Suprapubic skin (tissue), 4 donors: ENCODE results near the gene LRRC28. TPM values are rescaled to one million over a fixed set of nuclear protein-coding genes. Genes with fewer than 3 reads are reported as not detected.

Source experiments
- DNase-seq, 2 donors: peaks; one replicate each; pipeline ENCODE4 v3.0.0-alpha.2; 2019; ENCODE audit warnings: low spot score in 2 of 2
- H3K27ac ChIP-seq: fragments of 200-600 bp; sonication (generic); one replicate; pipeline ENCODE4 v1.5.1; 2019
- H3K27me3 ChIP-seq: fragments of 200-600 bp; sonication (generic); one replicate; pipeline ENCODE4 v1.5.1; 2019
- H3K36me3 ChIP-seq: fragments of 200-600 bp; sonication (generic); one replicate; pipeline ENCODE4 v1.5.1; 2019
- H3K4me1 ChIP-seq: fragments of 200-600 bp; sonication (generic); one replicate; pipeline ENCODE4 v1.5.1; 2019
- H3K4me3 ChIP-seq: fragments of 200-600 bp; sonication (generic); one replicate; pipeline ENCODE4 v1.5.1; 2019; ENCODE audit warnings: mild to moderate bottlenecking
- H3K9me3 ChIP-seq: fragments of 200-600 bp; sonication (generic); one replicate; pipeline ENCODE4 v1.5.1; 2019
- EP300 ChIP-seq: sonication (generic); formaldehyde crosslinking; IDR thresholded peaks from one replicate; pipeline ENCODE4 v1.6.1; 2017; ENCODE audit warnings: antibody characterized with exemption
- POLR2A ChIP-seq, 2 donors: fragments of 450-650 bp; IDR thresholded peaks; one replicate each; pipeline ENCODE4 v1.6.1; 2017; ENCODE audit warnings: antibody characterized with exemption in 2 of 2, mild to moderate bottlenecking in 2 of 2, moderate library complexity in 2 of 2
- POLR2AphosphoS5 ChIP-seq, 3 donors: sonication (generic); formaldehyde crosslinking; IDR thresholded peaks; one replicate each; pipeline ENCODE4 v1.6.1; 2017; ENCODE audit warnings: antibody characterized with exemption in 3 of 3
- WGBS: methylation state at CpG from one replicate; pipeline ENCODE4 v1.1.5; 2018; 5-methylcytosine and 5-hydroxymethylcytosine counted together
- total RNA-seq, 4 donors: library from RNA; depleted of rRNA; stranded (reverse); fragments of >200 nt; gene quantifications; one replicate each; pipeline ENCODE4 v1.1.0, GENCODE V29; 2016
- TF ChIP-seq, protein P1 (sequence below), 2 donors: fragments of 200-600 bp in 1 of 2; fragments of 450-650 bp in 1 of 2; sonication (generic) in 1 of 2; IDR thresholded peaks; one replicate each; pipeline ENCODE4 v1.5.1; 2016 to 2019; ENCODE audit warnings: antibody characterized with exemption in 2 of 2, mild to moderate bottlenecking in 1 of 2, moderate library complexity in 1 of 2

LRRC28 gene
- total RNA-seq, 4 donors from 2014 or later: 26.4 to 80.5 (median 36.5) TPM

DNA sequence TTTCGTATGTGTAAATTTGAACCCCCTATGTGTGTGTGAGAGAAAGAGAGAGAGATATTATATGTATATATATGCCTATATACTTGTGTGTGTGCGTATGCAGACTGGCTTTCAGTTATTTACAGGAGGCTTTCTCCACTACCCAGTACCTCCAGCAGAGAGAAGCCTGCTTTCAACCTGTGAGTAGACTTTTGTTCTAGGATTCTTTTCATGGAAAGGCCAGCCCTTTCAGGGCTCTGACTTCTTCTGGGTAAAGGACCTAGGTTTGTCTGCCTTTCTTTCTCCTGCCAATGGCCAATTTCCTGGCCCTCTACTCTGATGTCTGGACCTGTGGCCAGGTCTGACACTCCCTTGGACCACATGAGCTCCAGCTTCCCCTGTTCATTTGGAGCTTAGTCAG is 23.8 kb downstream of the LRRC28 start:
- no peak overlapping the region for H3K4me3 ChIP-seq
- TF ChIP-seq POLR2AphosphoS5 (IDR thresholded peaks at IDR 0.05) (no peak), POLR2A (IDR thresholded peaks at IDR 0.05) (no peak), EP300 (no peak)
- TF ChIP-seq, protein P1, sequence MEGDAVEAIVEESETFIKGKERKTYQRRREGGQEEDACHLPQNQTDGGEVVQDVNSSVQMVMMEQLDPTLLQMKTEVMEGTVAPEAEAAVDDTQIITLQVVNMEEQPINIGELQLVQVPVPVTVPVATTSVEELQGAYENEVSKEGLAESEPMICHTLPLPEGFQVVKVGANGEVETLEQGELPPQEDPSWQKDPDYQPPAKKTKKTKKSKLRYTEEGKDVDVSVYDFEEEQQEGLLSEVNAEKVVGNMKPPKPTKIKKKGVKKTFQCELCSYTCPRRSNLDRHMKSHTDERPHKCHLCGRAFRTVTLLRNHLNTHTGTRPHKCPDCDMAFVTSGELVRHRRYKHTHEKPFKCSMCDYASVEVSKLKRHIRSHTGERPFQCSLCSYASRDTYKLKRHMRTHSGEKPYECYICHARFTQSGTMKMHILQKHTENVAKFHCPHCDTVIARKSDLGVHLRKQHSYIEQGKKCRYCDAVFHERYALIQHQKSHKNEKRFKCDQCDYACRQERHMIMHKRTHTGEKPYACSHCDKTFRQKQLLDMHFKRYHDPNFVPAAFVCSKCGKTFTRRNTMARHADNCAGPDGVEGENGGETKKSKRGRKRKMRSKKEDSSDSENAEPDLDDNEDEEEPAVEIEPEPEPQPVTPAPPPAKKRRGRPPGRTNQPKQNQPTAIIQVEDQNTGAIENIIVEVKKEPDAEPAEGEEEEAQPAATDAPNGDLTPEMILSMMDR (IDR thresholded peaks at IDR 0.05): no peak
- 91% methylated on average over 2 of the region's 2 CpGs for WGBS
- no peak overlapping the region for H3K27ac ChIP-seq
- DNase-seq: no peak
- H3K9me3 ChIP-seq: no peaks in the 10 kb centered on the region
- H3K4me1 ChIP-seq: no peaks in the 10 kb centered on the region
- no peaks in the 10 kb centered on the region for H3K27me3 ChIP-seq
- H3K36me3 ChIP-seq: no peaks in the 10 kb centered on the region

DNA sequence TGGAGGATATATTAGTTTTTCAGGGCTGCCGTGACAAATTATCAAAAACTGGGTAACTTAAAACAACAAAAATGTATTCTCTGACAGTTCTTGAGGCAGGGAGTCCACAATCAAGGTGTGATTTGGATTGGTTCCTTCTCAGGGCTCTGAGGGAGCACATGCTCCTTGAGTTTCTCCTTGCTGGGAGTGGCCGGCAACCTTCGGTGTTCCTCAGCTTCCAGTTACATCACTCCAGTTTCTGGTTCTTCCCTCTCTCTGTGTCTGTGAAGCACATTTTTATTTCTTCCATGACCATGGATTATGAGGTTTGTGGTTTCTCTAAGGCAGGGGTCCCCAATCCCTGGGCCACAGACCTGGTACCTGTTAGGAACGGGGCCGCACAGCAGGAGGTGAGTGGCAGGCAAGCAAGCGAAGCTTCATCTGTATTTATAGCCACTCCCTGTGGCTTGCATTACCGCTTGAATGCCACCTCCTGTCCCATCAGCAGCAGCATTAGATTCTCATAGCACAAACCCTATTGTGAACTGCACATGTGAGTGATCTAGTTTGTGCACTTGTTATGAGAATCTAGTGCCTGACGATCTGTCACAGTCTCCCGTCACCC is 24.3 kb downstream of the LRRC28 start:
- no peaks in the 10 kb centered on the region for H3K27me3 ChIP-seq
- H3K4me1 ChIP-seq: no peaks in the 10 kb centered on the region
- H3K27ac ChIP-seq: no peak overlapping the region
- H3K9me3 ChIP-seq: no peaks in the 10 kb centered on the region
- H3K36me3 ChIP-seq: no peaks in the 10 kb centered on the region
- TF ChIP-seq EP300 (no peak), POLR2A (IDR thresholded peaks at IDR 0.05) (no peak), POLR2AphosphoS5 (IDR thresholded peaks at IDR 0.05) (no peak)
- TF ChIP-seq, protein P1 (IDR thresholded peaks at IDR 0.05): no peak
- WGBS: 85% methylated on average over 9 of the region's 9 CpGs
- no peak for DNase-seq
- no peak overlapping the region for H3K4me3 ChIP-seq

- Histone ChIP-seq H3K4me1 (no peaks in the 10 kb centered on the region), H3K27ac (no peak overlapping the region), H3K36me3 (no peaks in the 10 kb centered on the region), H3K27me3 (no peaks in the 10 kb centered on the region), H3K9me3 (no peaks in the 10 kb centered on the region), H3K4me3 (no peak overlapping the region)
- TF ChIP-seq EP300 (no peak), POLR2A (IDR thresholded peaks at IDR 0.05) (no peak), POLR2AphosphoS5 (IDR thresholded peaks at IDR 0.05) (no peak)
- TF ChIP-seq, protein P1 (IDR thresholded peaks at IDR 0.05): no peak
- 75% methylated on average over 3 of the region's 3 CpGs for WGBS
- no peak for DNase-seq
Observed at GRCh38 chr15:99279290-99279689, 28.0 kb downstream of the LRRC28 start.

DNA sequence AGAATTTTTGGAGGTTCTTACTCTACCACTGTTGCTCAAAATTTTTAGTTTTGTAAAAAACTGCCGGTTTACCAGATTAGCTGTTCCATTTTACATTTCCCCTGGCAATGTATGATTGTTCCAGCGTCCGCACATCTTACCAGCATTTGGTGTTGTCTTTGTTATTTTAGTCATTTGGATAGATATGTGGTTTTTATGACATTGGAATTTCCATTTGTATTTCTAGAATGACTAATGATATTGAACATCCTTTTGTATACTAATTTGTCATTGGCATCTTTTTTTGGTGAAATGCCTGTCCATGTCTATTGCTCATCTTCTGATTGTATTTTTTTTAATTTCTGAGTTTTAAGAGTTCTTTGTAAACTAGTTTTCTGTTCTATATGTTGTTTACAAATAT is 28.5 kb downstream of the LRRC28 start:
- H3K4me1 ChIP-seq: no peaks in the 10 kb centered on the region
- no peak for TF ChIP-seq EP300
- TF ChIP-seq, protein P1 (IDR thresholded peaks at IDR 0.05): no peak
- TF ChIP-seq POLR2A (IDR thresholded peaks at IDR 0.05): no peak
- no peak for TF ChIP-seq POLR2AphosphoS5 (IDR thresholded peaks at IDR 0.05)
- H3K27ac ChIP-seq: no peak overlapping the region
- no peak overlapping the region for H3K4me3 ChIP-seq
- 94% methylated on average over 3 of the region's 3 CpGs for WGBS
- H3K27me3 ChIP-seq: no peaks in the 10 kb centered on the region
- H3K36me3 ChIP-seq: no peaks in the 10 kb centered on the region
- DNase-seq: no peak
- no peaks in the 10 kb centered on the region for H3K9me3 ChIP-seq

DNA sequence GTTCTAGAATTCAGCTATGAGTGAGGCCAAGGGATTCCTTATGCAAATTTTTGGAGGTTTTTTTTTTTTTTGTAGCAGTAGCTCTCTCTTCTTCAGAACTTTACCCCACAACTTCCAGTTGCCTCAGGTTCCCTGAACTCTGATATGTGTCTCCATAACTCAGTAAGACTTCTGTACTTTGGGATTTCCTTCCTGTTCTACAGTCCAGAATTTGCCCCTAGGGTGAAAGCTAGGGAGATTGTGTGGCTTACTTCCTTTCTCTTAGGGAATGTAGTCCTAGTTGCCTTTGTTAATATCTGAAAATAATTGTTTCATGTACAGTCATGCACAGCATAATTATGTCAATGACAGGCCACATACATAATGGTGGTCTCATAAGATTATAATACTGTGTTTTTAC is 30.8 kb downstream of the LRRC28 start:
- H3K4me1 ChIP-seq: no peaks in the 10 kb centered on the region
- no peaks in the 10 kb centered on the region for H3K27me3 ChIP-seq
- no peaks in the 10 kb centered on the region for H3K36me3 ChIP-seq
- TF ChIP-seq POLR2AphosphoS5 (IDR thresholded peaks at IDR 0.05) (no peak), POLR2A (IDR thresholded peaks at IDR 0.05) (no peak), EP300 (no peak)
- TF ChIP-seq, protein P1 (IDR thresholded peaks at IDR 0.05): no peak
- no peak for DNase-seq
- no peak overlapping the region for H3K4me3 ChIP-seq
- H3K9me3 ChIP-seq: no peaks in the 10 kb centered on the region
- H3K27ac ChIP-seq: no peak overlapping the region
